ENCODE data around the gene LRP4. TPM values are rescaled to one million over a fixed set of nuclear protein-coding genes. Genes with fewer than 3 reads are reported as not detected.

The LRP4 gene
- total RNA-seq, 1 donor from 2014 or later, result 49.3 TPM

DNA sequence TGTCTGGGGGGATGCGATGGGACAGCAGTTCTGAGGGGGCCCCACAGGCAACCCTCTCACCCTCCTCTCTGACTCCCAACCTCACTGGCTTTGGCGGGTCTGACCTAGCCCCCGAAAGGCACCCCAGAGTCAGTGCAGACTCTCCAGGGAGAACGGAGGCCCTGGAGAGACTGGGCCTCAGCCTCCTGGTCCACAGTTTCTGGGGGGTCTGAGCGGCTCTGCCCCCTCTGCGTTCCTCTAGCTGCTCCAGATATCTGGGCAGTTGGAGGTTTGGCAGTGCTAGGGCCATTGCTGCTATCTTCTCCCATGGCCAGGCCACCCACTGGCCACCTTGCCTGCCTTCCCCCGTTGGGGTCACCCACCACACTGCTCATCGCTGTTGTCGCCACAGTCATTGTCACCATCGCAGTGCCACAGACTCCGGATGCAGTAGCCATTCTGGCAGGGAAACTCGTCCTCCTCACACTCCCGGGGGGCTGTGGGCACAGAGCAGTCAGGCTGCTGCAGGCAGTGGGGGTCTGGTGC lies 18.8 kb downstream of the LRP4 start:
- Mint-ChIP-seq H3K27me3 (ENCODE audit: unreplicated experiment) (no peaks in the 10 kb centered on the region), H3K4me1 (ENCODE audit: unreplicated experiment) (peaks cover 28% of the 10 kb centered on the region), H3K9me3 (ENCODE audit: unreplicated experiment) (no peaks in the 10 kb centered on the region), H3K36me3 (ENCODE audit: unreplicated experiment) (peaks cover 13% of the 10 kb centered on the region), H3K27ac (ENCODE audit: unreplicated experiment) (no peak overlapping the region), H3K4me3 (ENCODE audit: unreplicated experiment) (no peak overlapping the region)
- no peak for DNase-seq (ENCODE audit: extremely low spot score, unreplicated experiment)
- TF ChIP-seq, protein P1, sequence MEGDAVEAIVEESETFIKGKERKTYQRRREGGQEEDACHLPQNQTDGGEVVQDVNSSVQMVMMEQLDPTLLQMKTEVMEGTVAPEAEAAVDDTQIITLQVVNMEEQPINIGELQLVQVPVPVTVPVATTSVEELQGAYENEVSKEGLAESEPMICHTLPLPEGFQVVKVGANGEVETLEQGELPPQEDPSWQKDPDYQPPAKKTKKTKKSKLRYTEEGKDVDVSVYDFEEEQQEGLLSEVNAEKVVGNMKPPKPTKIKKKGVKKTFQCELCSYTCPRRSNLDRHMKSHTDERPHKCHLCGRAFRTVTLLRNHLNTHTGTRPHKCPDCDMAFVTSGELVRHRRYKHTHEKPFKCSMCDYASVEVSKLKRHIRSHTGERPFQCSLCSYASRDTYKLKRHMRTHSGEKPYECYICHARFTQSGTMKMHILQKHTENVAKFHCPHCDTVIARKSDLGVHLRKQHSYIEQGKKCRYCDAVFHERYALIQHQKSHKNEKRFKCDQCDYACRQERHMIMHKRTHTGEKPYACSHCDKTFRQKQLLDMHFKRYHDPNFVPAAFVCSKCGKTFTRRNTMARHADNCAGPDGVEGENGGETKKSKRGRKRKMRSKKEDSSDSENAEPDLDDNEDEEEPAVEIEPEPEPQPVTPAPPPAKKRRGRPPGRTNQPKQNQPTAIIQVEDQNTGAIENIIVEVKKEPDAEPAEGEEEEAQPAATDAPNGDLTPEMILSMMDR (IDR thresholded peaks at IDR 0.05), result no peak

DNA sequence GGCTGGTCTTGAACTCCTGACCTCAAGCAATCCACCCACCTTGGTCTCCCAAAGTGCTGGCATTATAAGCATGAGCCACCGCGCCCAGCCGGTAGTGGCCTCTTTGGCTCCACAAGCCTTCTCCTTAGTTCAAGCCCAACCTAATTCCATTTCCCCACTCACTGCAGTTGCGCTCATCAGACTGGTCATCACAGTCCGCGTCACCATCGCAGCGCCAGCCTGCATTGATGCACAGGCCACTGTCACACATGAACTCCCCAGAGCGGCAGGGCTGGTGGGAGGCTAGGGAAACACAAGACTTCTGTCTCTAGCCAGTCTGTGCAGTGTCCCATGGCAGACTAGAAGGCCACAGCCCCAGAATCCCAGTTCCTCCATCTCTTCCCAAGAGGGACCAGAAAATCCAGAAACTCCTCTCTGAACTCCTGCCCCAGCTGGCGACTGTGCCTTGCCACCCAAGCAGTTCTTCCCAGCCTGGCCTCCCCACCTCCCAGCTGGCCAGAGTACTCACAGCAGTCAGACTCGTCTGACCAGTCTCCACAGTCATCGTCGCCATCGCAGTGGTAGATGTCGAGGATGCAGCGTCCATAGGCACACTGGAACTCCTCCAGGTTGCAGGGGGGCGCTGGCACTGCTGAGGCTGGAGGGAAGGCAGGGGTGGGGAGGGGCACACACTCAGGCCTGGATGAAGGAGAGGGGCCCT lies 19.8 kb downstream of the LRP4 start:
- H3K4me3 Mint-ChIP-seq (ENCODE audit: unreplicated experiment), result no peak overlapping the region
- no peaks in the 10 kb centered on the region for H3K27me3 Mint-ChIP-seq (ENCODE audit: unreplicated experiment)
- peaks cover 18% of the 10 kb centered on the region for H3K4me1 Mint-ChIP-seq (ENCODE audit: unreplicated experiment)
- no peak overlapping the region for H3K27ac Mint-ChIP-seq (ENCODE audit: unreplicated experiment)
- no peak for DNase-seq (ENCODE audit: extremely low spot score, unreplicated experiment)
- TF ChIP-seq, protein P1 (IDR thresholded peaks at IDR 0.05), result no peak
- H3K36me3 Mint-ChIP-seq (ENCODE audit: unreplicated experiment), result peaks cover 20% of the 10 kb centered on the region
- H3K9me3 Mint-ChIP-seq (ENCODE audit: unreplicated experiment), result no peaks in the 10 kb centered on the region

DNA sequence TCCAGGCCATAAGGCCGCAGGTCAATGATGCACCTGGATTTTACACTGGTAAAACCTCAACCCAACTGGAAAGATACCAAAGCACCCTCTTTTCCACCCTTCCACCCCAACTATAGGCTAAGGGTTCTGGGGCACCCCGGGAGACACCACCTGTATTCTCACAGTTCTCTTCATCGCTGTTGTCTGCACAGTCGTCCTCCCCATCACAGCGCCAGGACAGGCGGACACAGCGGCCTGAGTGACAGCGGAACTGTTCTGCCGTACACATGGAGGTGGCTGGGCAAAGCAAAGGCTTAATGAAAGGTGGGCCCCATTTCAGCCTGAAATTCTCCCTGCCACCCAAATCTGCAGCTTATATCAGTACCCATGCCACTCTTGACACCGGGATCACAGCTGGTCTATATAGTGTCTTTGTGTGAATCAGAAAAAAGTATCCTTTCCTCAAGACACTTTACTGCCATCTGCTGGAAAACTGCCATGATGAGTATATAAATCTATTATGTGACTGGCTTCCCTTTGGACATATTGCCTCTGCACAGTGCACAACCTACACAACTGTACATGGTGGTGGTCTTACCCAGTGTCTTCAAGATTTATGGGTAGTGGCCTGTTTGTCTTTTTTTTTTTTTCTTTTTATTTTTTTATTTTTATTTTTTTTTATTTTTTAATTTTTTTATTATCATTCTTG lies 21.5 kb downstream of the LRP4 start:
- peaks cover 7% of the 10 kb centered on the region for H3K4me1 Mint-ChIP-seq (ENCODE audit: unreplicated experiment)

DNA sequence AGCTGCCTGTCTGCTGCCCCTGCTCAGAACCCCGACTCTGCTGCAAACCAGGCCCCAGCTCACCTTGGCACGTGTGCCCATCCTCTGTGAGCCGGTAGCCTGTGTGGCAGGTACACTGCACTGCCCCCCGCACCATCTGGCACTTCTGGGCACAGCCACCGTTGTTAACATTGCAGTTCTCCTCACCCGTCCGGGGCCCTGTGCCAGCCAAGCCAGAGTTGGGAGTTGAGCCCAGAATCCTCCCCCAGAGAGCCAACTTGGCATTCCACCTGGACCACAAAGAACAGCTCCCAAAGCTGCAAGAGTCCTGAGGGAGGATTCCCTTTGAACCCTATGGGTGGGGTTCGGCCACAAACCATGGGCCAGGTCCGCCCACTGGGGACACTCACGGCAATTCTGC lies 22.5 kb downstream of the LRP4 start:
- Mint-ChIP-seq H3K9me3 (ENCODE audit: unreplicated experiment) (no peaks in the 10 kb centered on the region), H3K4me3 (ENCODE audit: unreplicated experiment) (no peak overlapping the region), H3K27ac (ENCODE audit: unreplicated experiment) (no peak overlapping the region), H3K36me3 (ENCODE audit: unreplicated experiment) (peaks cover 20% of the 10 kb centered on the region), H3K27me3 (ENCODE audit: unreplicated experiment) (no peaks in the 10 kb centered on the region), H3K4me1 (ENCODE audit: unreplicated experiment) (peaks cover 3% of the 10 kb centered on the region)
- DNase-seq (ENCODE audit: extremely low spot score, unreplicated experiment), result no peak
- TF ChIP-seq, protein P1 (IDR thresholded peaks at IDR 0.05), result no peak

More for the DNA sequence above, 21.5 kb downstream of the LRP4 start:
- no peak overlapping the region for H3K27ac Mint-ChIP-seq (ENCODE audit: unreplicated experiment)
- H3K9me3 Mint-ChIP-seq (ENCODE audit: unreplicated experiment), result no peaks in the 10 kb centered on the region
- no peaks in the 10 kb centered on the region for H3K27me3 Mint-ChIP-seq (ENCODE audit: unreplicated experiment)
- no peak overlapping the region for H3K4me3 Mint-ChIP-seq (ENCODE audit: unreplicated experiment)
- H3K36me3 Mint-ChIP-seq (ENCODE audit: unreplicated experiment), result peaks cover 22% of the 10 kb centered on the region
- TF ChIP-seq, protein P1 (IDR thresholded peaks at IDR 0.05), result peak; percentile 50
- no peak for DNase-seq (ENCODE audit: extremely low spot score, unreplicated experiment)

GRCh38 chr11:46894961-46895360 lies 23.4 kb downstream of the LRP4 start:
- Mint-ChIP-seq H3K9me3 (ENCODE audit: unreplicated experiment) (no peaks in the 10 kb centered on the region), H3K36me3 (ENCODE audit: unreplicated experiment) (peaks cover 23% of the 10 kb centered on the region), H3K4me3 (ENCODE audit: unreplicated experiment) (no peak overlapping the region), H3K4me1 (ENCODE audit: unreplicated experiment) (peaks cover 2% of the 10 kb centered on the region), H3K27me3 (ENCODE audit: unreplicated experiment) (no peaks in the 10 kb centered on the region), H3K27ac (ENCODE audit: unreplicated experiment) (no peak overlapping the region)
- TF ChIP-seq, protein P1 (IDR thresholded peaks at IDR 0.05), result no peak
- no peak for DNase-seq (ENCODE audit: extremely low spot score, unreplicated experiment)

Data from osteocyte (in vitro differentiated cells).